GM23338 (cell line): ENCODE data around the gene E4F1. TPM values are rescaled to one million over a fixed set of nuclear protein-coding genes. Genes with fewer than 3 reads are reported as not detected.

Experiments used
- ATAC-seq: fragments of 200-7000 bp; cut with Tn5 transposase; 3 replicates; pipeline ENCODE4 v1.9.1; 2020
- DNase-seq: peaks from one replicate; pipeline ENCODE4 v3.0.0-alpha.2; 2015; ENCODE audit warnings: low spot score
- H2AFZ ChIP-seq: fragments of 200-600 bp; sonication (generic); 2 replicates; pipeline ENCODE4 v1.8.0; 2016; ENCODE audit warnings: antibody characterized with exemption, mild to moderate bottlenecking, moderate library complexity
- H3F3A ChIP-seq: fragments of 200-600 bp; sonication (generic); replicated peaks from 2 replicates; pipeline ENCODE4 v1.8.0; 2017; ENCODE audit warnings: antibody characterized with exemption, mixed run types, low read depth
- H3K27ac ChIP-seq: fragments of 200-600 bp; sonication (generic); 2 replicates; pipeline ENCODE4 v1.6.1; 2016; ENCODE audit warnings: low read depth
- H3K27me3 ChIP-seq: fragments of 200-600 bp; sonication (generic); 2 replicates; pipeline ENCODE4 v1.8.0; 2016; ENCODE audit warnings: mild to moderate bottlenecking, mixed run types, moderate library complexity; ENCODE audit not compliant: insufficient read depth
- H3K36me3 ChIP-seq: fragments of 200-600 bp; sonication (generic); 2 replicates; pipeline ENCODE4 v1.8.0; 2016; ENCODE audit warnings: mild to moderate bottlenecking; ENCODE audit not compliant: insufficient read depth
- H3K4me1 ChIP-seq: fragments of 200-600 bp; sonication (generic); 2 replicates; pipeline ENCODE4 v1.8.0; 2016; ENCODE audit warnings: mild to moderate bottlenecking, moderate library complexity; ENCODE audit not compliant: insufficient read depth
- H3K4me2 ChIP-seq: fragments of 200-600 bp; sonication (generic); 2 replicates; pipeline ENCODE4 v1.7.1; 2017; ENCODE audit warnings: mixed run types
- H3K4me3 ChIP-seq: fragments of 200-600 bp; sonication (generic); 2 replicates; pipeline ENCODE4 v1.6.1; 2016; ENCODE audit warnings: mixed run types
- H3K79me2 ChIP-seq: fragments of 200-600 bp; sonication (generic); replicated peaks from 2 replicates; pipeline ENCODE4 v1.8.0; 2017; ENCODE audit warnings: mild to moderate bottlenecking; ENCODE audit not compliant: insufficient read depth
- H3K9me2 ChIP-seq: fragments of 200-600 bp; sonication (generic); 2 replicates; pipeline ENCODE4 v1.8.0; 2017; ENCODE audit not compliant: insufficient read depth
- H4K20me1 ChIP-seq: fragments of 200-600 bp; sonication (generic); replicated peaks from 2 replicates; pipeline ENCODE4 v1.8.0; 2017; ENCODE audit warnings: mild to moderate bottlenecking; ENCODE audit not compliant: insufficient read depth
- H3K27ac Mint-ChIP-seq: 2 replicates; pipeline ENCODE4 v1.8.0; 2020; ENCODE audit warnings: inconsistent platforms, mild to moderate bottlenecking, moderate library complexity, mixed read lengths
- H3K27me3 Mint-ChIP-seq: 3 replicates; pipeline ENCODE4 v1.8.0; 2022; ENCODE audit warnings: low read depth, mild to moderate bottlenecking, moderate library complexity, mixed read lengths, inconsistent platforms; ENCODE audit not compliant: insufficient read depth, poor library complexity
- H3K36me3 Mint-ChIP-seq: 3 replicates; pipeline ENCODE4 v1.8.0; 2021; ENCODE audit warnings: low read depth, mild to moderate bottlenecking, inconsistent platforms, moderate library complexity, mixed read lengths
- H3K4me1 Mint-ChIP-seq: 3 replicates; pipeline ENCODE4 v1.8.0; 2020; ENCODE audit warnings: mild to moderate bottlenecking, inconsistent platforms, mixed read lengths
- H3K4me3 Mint-ChIP-seq: 3 replicates; pipeline ENCODE4 v1.8.0; 2021; ENCODE audit warnings: moderate library complexity, mild to moderate bottlenecking, inconsistent platforms, mixed read lengths
- H3K9me3 Mint-ChIP-seq: 3 replicates; pipeline ENCODE4 v1.8.0; 2020; ENCODE audit warnings: moderate library complexity, mild to moderate bottlenecking, inconsistent platforms, mixed read lengths
- CREB1 ChIP-seq: fragments of 250-450 bp; sonication (Bioruptor Pico); IDR thresholded peaks from 2 replicates; pipeline ENCODE4 v1.5.0; 2020; ENCODE audit warnings: low read depth, mild to moderate bottlenecking, moderate library complexity
- EZH2 ChIP-seq: fragments of 200-600 bp; sonication (generic); IDR thresholded peaks from one replicate; pipeline ENCODE4 v1.8.0; 2017; ENCODE audit warnings: antibody characterized with exemption, mild to moderate bottlenecking, low read depth; ENCODE audit not compliant: unreplicated experiment
- NANOG ChIP-seq: IDR thresholded peaks from 2 replicates; pipeline ENCODE4 v1.6.1; 2016; ENCODE audit warnings: antibody characterized with exemption, borderline replicate concordance
- POLR2AphosphoS5 ChIP-seq: IDR thresholded peaks from 2 replicates; pipeline ENCODE4 v1.6.1; 2016; ENCODE audit warnings: antibody characterized with exemption, low read depth
- ZNF114 ChIP-seq: fragments of 250-450 bp; sonication (Bioruptor Pico); IDR thresholded peaks from 2 replicates; pipeline ENCODE4 v1.5.0; 2020; ENCODE audit warnings: mild to moderate bottlenecking, moderate library complexity
- ZNF331 ChIP-seq: fragments of 250-450 bp; sonication (Bioruptor Pico); IDR thresholded peaks from 2 replicates; pipeline ENCODE4 v1.5.0; 2020; ENCODE audit warnings: low read depth, mild to moderate bottlenecking, moderate library complexity
- polyA plus RNA-seq: library from polyadenylated mRNA; unstranded; fragments of >200 nt; fragmentation: Nextera tagmentation; extraction: Ambion mirVana; gene quantifications from 2 replicates; pipeline ENCODE4 v1.2.1, GENCODE V29; 2016
- total RNA-seq: library from RNA; depleted of rRNA; stranded (reverse); fragments of >200 nt; shearing (Covaris generic); gene quantifications from 2 replicates; pipeline ENCODE4 v1.2.3, GENCODE V29; 2014
- TF ChIP-seq, protein P1 (sequence below): IDR thresholded peaks from one replicate; pipeline ENCODE4 v1.6.1; 2018; ENCODE audit warnings: antibody characterized with exemption; ENCODE audit not compliant: unreplicated experiment
- TF ChIP-seq, protein P2 (sequence below), 2 experiments: fragments of 200-600 bp in 1 of 2; sonication (generic) in 1 of 2; conservative IDR thresholded peaks; 2 replicates each; pipeline versions ENCODE4 v1.5.1 to v1.6.1; 2016 to 2017; ENCODE audit warnings: antibody characterized with exemption in 2 of 2, low read depth in 2 of 2, mild to moderate bottlenecking in 2 of 2, moderate library complexity in 1 of 2
- TF ChIP-seq, protein P3 (sequence below): fragments of 250-450 bp; sonication (Bioruptor Pico); IDR thresholded peaks from 2 replicates; pipeline ENCODE4 v1.5.0; 2020; ENCODE audit warnings: mild to moderate bottlenecking, moderate library complexity

Gene E4F1
- total and polyA plus RNA-seq, 2 experiments from 2014 or later, result 22.6 to 45.5 TPM

DNA sequence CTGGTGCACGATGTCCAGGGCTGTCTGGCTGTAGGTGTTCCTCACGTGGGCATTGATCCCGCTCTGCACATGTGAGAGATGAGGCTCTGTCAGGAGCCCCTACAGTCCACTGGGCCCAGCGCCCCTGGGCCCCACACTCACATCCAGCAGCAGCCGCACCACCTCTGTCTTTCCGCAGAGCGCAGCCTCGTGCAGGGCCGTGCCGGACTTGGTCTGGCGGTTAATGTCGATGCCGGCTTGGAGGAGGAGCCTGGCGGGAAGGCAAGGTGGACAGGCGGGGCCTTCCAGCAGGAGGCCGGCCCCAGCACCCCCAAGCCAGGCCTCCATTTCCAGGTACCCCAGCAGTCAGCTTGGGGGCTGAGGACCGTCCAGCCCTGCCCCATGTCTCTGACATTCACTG lies 36.2 kb upstream of the E4F1 start (continued):
- TF ChIP-seq ZNF114, result no peak
- TF ChIP-seq, protein P1, sequence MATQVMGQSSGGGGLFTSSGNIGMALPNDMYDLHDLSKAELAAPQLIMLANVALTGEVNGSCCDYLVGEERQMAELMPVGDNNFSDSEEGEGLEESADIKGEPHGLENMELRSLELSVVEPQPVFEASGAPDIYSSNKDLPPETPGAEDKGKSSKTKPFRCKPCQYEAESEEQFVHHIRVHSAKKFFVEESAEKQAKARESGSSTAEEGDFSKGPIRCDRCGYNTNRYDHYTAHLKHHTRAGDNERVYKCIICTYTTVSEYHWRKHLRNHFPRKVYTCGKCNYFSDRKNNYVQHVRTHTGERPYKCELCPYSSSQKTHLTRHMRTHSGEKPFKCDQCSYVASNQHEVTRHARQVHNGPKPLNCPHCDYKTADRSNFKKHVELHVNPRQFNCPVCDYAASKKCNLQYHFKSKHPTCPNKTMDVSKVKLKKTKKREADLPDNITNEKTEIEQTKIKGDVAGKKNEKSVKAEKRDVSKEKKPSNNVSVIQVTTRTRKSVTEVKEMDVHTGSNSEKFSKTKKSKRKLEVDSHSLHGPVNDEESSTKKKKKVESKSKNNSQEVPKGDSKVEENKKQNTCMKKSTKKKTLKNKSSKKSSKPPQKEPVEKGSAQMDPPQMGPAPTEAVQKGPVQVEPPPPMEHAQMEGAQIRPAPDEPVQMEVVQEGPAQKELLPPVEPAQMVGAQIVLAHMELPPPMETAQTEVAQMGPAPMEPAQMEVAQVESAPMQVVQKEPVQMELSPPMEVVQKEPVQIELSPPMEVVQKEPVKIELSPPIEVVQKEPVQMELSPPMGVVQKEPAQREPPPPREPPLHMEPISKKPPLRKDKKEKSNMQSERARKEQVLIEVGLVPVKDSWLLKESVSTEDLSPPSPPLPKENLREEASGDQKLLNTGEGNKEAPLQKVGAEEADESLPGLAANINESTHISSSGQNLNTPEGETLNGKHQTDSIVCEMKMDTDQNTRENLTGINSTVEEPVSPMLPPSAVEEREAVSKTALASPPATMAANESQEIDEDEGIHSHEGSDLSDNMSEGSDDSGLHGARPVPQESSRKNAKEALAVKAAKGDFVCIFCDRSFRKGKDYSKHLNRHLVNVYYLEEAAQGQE, result no peak
- no peak for TF ChIP-seq EZH2
- TF ChIP-seq NANOG, result no peak
- TF ChIP-seq CREB1, result no peak
- no peak for TF ChIP-seq POLR2AphosphoS5
- no peak for TF ChIP-seq ZNF331 (CRISPR knock-in tag)
- TF ChIP-seq, protein P2, sequence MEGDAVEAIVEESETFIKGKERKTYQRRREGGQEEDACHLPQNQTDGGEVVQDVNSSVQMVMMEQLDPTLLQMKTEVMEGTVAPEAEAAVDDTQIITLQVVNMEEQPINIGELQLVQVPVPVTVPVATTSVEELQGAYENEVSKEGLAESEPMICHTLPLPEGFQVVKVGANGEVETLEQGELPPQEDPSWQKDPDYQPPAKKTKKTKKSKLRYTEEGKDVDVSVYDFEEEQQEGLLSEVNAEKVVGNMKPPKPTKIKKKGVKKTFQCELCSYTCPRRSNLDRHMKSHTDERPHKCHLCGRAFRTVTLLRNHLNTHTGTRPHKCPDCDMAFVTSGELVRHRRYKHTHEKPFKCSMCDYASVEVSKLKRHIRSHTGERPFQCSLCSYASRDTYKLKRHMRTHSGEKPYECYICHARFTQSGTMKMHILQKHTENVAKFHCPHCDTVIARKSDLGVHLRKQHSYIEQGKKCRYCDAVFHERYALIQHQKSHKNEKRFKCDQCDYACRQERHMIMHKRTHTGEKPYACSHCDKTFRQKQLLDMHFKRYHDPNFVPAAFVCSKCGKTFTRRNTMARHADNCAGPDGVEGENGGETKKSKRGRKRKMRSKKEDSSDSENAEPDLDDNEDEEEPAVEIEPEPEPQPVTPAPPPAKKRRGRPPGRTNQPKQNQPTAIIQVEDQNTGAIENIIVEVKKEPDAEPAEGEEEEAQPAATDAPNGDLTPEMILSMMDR (conservative IDR thresholded peaks at IDR 0.05; ENCODE audit: low read depth in 2 of 2), result no peak

DNA sequence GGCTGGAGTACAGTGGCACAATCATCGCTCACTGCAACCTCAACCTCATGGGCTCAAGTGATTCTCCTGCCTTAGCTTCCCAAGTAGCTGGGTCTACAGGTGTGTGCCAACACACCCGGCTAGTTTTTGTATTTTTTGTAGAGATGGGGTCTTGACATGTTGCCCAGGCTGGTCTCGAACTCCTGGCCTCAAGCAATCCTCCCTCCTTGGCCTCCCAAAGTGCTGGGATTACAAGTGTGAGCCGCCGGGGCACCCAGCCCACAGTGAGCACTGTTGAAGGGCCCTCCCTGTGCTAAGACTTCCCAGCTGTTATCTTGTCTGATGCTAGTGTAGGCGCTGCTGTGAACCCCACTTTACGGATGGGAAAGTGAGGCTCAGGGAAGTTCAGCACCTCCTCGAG lies 35.0 kb upstream of the E4F1 start:
- Histone ChIP-seq H3K4me2 (no peak overlapping the region), H3K4me3 (no peak overlapping the region), H2AFZ (no peak overlapping the region), H3F3A (0 out of 2 replicates have a peak, but pooled peaks cover 2% of the 10 kb centered on the region), H3K79me2 (no peaks in the 10 kb centered on the region), H3K27ac (no peak overlapping the region), H4K20me1 (no peaks in the 10 kb centered on the region), H3K27me3 (no peaks in the 10 kb centered on the region), H3K9me2 (no peaks in the 10 kb centered on the region), H3K36me3 (no peaks in the 10 kb centered on the region), H3K4me1 (no peaks in the 10 kb centered on the region)
- Mint-ChIP-seq H3K27me3 (peaks cover 13% of the 10 kb centered on the region), H3K36me3 (no peaks in the 10 kb centered on the region), H3K27ac (no peak overlapping the region), H3K4me1 (no peaks in the 10 kb centered on the region), H3K9me3 (no peaks in the 10 kb centered on the region), H3K4me3 (no peak overlapping the region)
- ATAC-seq (no peak), DNase-seq (no peak)
- TF ChIP-seq POLR2AphosphoS5 (no peak), ZNF114 (no peak)
- TF ChIP-seq, protein P3, sequence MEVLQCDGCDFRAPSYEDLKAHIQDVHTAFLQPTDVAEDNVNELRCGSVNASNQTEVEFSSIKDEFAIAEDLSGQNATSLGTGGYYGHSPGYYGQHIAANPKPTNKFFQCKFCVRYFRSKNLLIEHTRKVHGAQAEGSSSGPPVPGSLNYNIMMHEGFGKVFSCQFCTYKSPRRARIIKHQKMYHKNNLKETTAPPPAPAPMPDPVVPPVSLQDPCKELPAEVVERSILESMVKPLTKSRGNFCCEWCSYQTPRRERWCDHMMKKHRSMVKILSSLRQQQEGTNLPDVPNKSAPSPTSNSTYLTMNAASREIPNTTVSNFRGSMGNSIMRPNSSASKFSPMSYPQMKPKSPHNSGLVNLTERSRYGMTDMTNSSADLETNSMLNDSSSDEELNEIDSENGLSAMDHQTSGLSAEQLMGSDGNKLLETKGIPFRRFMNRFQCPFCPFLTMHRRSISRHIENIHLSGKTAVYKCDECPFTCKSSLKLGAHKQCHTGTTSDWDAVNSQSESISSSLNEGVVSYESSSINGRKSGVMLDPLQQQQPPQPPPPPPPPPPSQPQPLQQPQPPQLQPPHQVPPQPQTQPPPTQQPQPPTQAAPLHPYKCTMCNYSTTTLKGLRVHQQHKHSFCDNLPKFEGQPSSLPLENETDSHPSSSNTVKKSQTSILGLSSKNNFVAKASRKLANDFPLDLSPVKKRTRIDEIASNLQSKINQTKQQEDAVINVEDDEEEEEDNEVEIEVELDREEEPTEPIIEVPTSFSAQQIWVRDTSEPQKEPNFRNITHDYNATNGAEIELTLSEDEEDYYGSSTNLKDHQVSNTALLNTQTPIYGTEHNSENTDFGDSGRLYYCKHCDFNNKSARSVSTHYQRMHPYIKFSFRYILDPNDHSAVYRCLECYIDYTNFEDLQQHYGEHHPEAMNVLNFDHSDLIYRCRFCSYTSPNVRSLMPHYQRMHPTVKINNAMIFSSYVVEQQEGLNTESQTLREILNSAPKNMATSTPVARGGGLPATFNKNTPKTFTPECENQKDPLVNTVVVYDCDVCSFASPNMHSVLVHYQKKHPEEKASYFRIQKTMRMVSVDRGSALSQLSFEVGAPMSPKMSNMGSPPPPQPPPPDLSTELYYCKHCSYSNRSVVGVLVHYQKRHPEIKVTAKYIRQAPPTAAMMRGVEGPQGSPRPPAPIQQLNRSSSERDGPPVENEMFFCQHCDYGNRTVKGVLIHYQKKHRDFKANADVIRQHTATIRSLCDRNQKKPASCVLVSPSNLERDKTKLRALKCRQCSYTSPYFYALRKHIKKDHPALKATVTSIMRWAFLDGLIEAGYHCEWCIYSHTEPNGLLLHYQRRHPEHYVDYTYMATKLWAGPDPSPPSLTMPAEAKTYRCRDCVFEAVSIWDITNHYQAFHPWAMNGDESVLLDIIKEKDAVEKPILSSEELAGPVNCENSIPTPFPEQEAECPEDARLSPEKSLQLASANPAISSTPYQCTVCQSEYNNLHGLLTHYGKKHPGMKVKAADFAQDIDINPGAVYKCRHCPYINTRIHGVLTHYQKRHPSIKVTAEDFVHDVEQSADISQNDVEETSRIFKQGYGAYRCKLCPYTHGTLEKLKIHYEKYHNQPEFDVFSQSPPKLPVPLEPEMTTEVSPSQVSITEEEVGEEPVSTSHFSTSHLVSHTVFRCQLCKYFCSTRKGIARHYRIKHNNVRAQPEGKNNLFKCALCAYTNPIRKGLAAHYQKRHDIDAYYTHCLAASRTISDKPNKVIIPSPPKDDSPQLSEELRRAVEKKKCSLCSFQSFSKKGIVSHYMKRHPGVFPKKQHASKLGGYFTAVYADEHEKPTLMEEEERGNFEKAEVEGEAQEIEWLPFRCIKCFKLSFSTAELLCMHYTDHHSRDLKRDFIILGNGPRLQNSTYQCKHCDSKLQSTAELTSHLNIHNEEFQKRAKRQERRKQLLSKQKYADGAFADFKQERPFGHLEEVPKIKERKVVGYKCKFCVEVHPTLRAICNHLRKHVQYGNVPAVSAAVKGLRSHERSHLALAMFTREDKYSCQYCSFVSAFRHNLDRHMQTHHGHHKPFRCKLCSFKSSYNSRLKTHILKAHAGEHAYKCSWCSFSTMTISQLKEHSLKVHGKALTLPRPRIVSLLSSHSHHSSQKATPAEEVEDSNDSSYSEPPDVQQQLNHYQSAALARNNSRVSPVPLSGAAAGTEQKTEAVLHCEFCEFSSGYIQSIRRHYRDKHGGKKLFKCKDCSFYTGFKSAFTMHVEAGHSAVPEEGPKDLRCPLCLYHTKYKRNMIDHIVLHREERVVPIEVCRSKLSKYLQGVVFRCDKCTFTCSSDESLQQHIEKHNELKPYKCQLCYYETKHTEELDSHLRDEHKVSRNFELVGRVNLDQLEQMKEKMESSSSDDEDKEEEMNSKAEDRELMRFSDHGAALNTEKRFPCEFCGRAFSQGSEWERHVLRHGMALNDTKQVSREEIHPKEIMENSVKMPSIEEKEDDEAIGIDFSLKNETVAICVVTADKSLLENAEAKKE (CRISPR knock-in tag), result no peak
- TF ChIP-seq, protein P1, result no peak
